ENCODE results near the gene BIRC5.
"Not testable (repeated sequence)": the region's sequence is repeated elsewhere in the genome, so short reads cannot be mapped to it uniquely, and the experiment has no call there.

The BIRC5 gene

DNA sequence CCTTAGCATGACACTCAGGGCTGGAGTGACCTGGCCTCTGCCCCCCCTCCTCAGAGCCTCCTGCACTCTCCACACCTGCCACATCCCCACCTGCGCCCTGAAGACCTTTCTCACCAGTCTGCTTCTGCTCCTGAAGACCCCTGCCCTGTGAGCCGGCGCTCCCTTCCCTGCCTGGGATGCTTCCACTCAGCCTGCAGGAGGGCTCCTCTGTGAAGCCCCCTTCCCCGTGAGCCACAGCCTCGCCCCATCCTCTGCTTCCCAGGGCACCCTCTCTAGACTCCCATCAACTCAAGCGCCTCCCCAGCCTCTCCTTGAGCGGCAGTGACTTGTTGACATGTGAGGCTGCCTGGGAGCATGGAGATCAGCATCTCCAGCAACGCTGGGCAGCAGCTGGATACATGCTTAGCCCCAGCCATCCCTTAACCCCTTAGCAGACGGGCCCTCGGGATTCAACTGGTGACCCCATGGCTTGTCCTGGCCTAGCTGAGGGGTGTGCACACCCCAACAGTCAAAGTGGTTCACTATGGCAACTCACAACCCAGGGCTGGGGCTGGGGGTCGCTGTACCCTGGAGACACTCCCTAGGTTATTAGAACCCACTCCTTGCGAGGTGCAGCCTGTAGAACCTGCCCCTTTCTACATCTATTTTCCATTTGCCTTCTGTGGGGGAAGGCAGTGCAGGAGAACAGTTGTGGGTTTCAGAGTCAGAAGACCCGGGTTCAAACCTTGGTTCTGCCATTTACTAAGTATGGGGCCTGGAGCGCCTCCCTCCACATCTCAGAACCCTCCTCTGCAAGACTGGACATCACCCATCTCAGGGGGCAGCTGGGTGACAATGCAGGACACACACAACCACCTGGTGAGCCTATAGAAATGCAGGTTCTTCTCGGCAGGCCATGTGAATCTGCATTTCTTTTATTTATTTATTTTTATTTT, 38.9 kb downstream of the BIRC5 start:
- Histone ChIP-seq H3K9ac (no peak overlapping the region), H3K4me2 (peak overlapping the region; percentile 95), H3K4me1 (peaks cover 69% of the 10 kb centered on the region), H3K4me3 (no peak overlapping the region), H3K9me3 (no peaks in the 10 kb centered on the region), H4K20me1 (no peaks in the 10 kb centered on the region), H3K36me3 (no peaks in the 10 kb centered on the region), H3K27ac (no peak overlapping the region), H3K27me3 (peaks cover 10% of the 10 kb centered on the region; the same call in 1 of the 2 replicates)
- no peak for TF ChIP-seq Cebpa-rat (IDR thresholded peaks at IDR 0.05)

DNA sequence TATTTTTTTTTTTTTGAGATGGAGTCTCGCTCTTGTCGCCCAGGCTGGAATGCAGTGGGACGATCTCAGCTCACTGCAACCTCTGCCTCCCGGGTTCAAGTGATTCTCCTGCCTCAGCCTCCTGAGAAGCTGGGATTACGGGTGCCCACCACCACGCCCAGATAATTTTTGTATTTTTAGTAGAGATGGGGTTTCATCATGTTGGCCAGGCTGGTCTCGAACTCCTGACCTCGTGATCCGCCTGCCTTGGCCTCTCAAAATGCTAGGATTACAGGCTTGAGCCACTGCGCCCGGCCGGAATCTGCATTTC, 39.5 kb downstream of the BIRC5 start:
- not testable (repeated sequence) for H3K36me3 ChIP-seq, H3K9ac ChIP-seq, H3K27me3 ChIP-seq, H3K9me3 ChIP-seq, H4K20me1 ChIP-seq, H3K27ac ChIP-seq
- Histone ChIP-seq H3K4me3 (peak overlapping the region; percentile 88), H3K4me1 (peaks cover 72% of the 10 kb centered on the region), H3K4me2 (peak overlapping the region; percentile 95)

DNA sequence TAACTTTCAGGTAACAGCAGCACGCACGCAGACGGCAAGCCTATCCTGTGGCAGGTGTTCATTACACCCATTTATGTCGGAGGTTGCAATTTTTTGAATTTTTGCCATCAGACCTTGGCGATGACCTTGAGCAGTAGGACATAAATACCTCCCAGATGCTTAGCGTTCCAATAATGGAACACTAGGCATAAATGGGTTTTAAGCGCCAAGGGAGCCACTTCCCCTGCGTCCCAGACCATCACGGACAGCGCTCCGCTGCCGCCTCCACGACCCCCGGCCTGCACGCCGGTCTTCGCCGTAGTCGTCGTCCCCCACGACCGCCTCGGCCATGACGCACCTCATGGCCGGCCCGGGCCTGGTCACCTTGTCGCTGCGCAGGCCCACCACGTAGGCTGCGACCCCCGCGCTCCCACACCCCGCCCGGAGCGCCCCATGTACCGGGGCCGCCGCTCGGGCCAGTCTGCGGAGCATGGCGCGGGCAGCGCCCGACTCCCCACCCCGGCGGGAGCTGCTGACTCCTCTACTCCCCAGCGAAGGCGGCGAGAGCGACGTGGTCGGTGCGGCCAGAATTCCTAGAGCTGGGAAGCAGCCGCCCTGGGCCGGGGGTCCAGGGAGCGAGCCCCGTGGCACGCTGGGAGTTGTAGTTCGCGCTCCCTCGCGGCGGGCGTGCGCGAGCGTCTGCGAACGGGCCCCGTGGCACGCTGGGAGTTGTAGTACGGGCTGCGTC, 40.1 kb downstream of the BIRC5 start:
- peak overlapping the region; percentile 88 for H3K27ac ChIP-seq
- H3K36me3 ChIP-seq = no peaks in the 10 kb centered on the region
- H3K4me1 ChIP-seq = peaks cover 77% of the 10 kb centered on the region
- H3K4me2 ChIP-seq = peak overlapping the region; percentile 95
- peak overlapping the region; percentile 88 for H3K4me3 ChIP-seq
- no peaks in the 10 kb centered on the region for H4K20me1 ChIP-seq
- H3K9me3 ChIP-seq = no peaks in the 10 kb centered on the region
- peaks cover 10% of the 10 kb centered on the region; the same call in 1 of the 2 replicates for H3K27me3 ChIP-seq
- no peak for TF ChIP-seq Cebpa-rat (IDR thresholded peaks at IDR 0.05)
- peak overlapping the region; percentile 83 for H3K9ac ChIP-seq

- Histone ChIP-seq H3K27me3 (peaks cover 10% of the 10 kb centered on the region; the same call in 1 of the 2 replicates), H3K36me3 (no peaks in the 10 kb centered on the region), H3K4me2 (no peak overlapping the region), H3K27ac (no peak overlapping the region), H3K4me3 (no peak overlapping the region), H3K9ac (no peak overlapping the region), H3K9me3 (no peaks in the 10 kb centered on the region), H3K4me1 (peaks cover 79% of the 10 kb centered on the region), H4K20me1 (no peaks in the 10 kb centered on the region)
- TF ChIP-seq Cebpa-rat (IDR thresholded peaks at IDR 0.05) = no peak
Measured at GRCh38 chr17:78255029-78255656, 41.1 kb downstream of the BIRC5 start.

DNA sequence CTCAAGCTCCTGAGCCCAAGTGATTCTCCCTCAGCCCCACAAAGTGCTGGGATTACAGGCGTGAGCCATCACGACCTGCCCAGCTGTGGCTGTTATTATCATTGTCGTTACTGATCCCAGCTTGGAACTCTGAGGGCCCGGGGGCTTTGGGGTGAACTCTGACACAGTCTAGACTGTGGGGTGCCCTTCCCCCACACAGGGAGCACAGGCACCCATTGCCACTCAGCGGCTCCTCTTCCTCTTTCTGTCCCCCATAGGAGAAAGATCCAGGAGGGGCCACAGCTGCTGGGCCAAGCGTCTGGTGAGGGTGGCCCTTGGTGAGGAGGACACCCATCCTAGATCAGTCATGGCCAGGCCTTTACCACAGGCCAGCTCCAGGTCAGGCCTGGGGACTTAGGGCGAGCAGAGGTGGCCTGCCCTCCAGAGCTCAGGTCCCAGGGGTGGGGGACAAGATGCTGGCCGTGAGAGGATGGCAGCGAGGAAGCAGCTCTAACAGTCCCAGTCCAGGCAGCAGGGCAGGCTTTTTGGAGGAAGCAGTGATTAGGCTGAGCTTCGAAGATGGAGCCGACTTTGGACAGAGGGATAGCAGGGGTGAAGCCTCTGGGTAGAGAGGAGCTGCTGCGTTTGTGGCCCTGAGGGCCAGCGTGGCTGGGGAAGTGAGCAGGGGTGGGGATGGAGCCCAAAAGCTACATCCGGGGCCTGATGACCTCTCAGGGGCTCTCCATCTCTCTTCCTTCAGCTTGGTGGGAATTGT, 42.1 kb downstream of the BIRC5 start:
- H3K4me2 ChIP-seq = no peak overlapping the region
- H3K27me3 ChIP-seq = peaks cover 10% of the 10 kb centered on the region; the same call in 1 of the 2 replicates
- no peak overlapping the region; the same call in 1 of the 2 replicates for H3K27ac ChIP-seq
- H3K36me3 ChIP-seq = no peaks in the 10 kb centered on the region
- H3K9me3 ChIP-seq = no peaks in the 10 kb centered on the region
- H3K4me3 ChIP-seq = no peak overlapping the region
- no peak overlapping the region for H3K9ac ChIP-seq
- peaks cover 69% of the 10 kb centered on the region for H3K4me1 ChIP-seq
- no peaks in the 10 kb centered on the region for H4K20me1 ChIP-seq
- no peak for TF ChIP-seq Cebpa-rat (IDR thresholded peaks at IDR 0.05)

DNA sequence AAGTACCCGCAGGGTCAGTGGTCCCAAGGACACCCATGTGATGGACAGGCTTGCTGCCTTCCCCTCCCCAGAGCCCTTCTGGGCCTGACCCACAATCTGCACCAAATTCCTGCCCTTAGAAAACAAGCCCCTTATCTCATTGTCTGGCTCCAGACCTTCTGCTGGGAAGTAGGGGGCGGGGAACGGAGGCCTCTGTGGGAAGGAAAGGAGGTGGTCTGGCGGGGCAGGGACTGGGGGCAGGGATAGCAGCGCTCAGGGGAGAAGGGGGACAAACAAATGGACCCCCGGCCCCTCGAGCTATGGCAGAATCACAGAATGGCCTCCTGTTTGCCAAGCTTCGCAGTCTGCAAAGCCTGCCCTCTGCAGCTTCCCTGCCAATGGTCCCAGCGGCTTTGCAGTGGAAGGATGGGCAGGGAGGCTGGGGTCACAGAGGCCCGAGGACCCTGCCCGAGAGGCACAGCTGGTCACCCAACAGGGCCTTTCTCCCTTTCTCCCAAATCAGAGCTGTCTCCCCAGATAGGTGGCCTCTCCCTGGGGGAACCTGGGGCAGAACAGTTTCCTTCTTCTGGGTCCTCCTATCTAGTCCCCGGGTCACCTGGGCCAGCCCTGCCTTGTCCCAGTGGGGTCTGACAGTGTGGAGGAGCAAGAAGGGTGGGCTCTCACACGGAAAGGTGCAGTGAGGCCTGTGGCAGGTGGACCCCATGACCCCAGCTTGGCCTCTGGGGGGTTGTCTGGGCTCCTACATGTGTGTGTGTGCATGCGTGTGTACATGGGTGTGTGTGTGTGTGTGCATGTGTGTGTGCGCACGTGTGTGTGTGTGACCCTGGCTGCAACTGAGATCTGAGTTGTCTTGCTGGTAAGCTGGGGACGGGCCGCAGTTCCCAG, 42.9 kb downstream of the BIRC5 start:
- H3K9me3 ChIP-seq = no peaks in the 10 kb centered on the region
- H4K20me1 ChIP-seq = no peaks in the 10 kb centered on the region
- no peak overlapping the region for H3K4me3 ChIP-seq
- peak overlapping the region; percentile 79; the same call in 1 of the 2 replicates for H3K4me2 ChIP-seq
- no peaks in the 10 kb centered on the region for H3K36me3 ChIP-seq
- H3K27me3 ChIP-seq = peaks cover 10% of the 10 kb centered on the region; the same call in 1 of the 2 replicates
- H3K27ac ChIP-seq = no peak overlapping the region; the same call in 1 of the 2 replicates
- no peak for TF ChIP-seq Cebpa-rat (IDR thresholded peaks at IDR 0.05)
- H3K9ac ChIP-seq = no peak overlapping the region
- H3K4me1 ChIP-seq = peaks cover 61% of the 10 kb centered on the region

GRCh38 chr17:78257810-78258322, 43.8 kb downstream of the BIRC5 start:
- Histone ChIP-seq H3K9me3 (no peaks in the 10 kb centered on the region), H3K36me3 (no peaks in the 10 kb centered on the region), H3K4me2 (peak overlapping the region; percentile 79), H3K27ac (peak overlapping the region; percentile 52; the same call in 1 of the 2 replicates), H3K4me1 (peaks cover 58% of the 10 kb centered on the region), H3K9ac (peak overlapping the region; percentile 4; the same call in 1 of the 2 replicates), H3K4me3 (no peak overlapping the region), H3K27me3 (peaks cover 5% of the 10 kb centered on the region; the same call in 1 of the 2 replicates), H4K20me1 (no peaks in the 10 kb centered on the region)
- TF ChIP-seq Cebpa-rat (IDR thresholded peaks at IDR 0.05) = no peak

Measured in BLaER1 (cell line).